Panc1 (cell line): ENCODE results near the gene NEU1. TPM values are rescaled to one million over a fixed set of nuclear protein-coding genes. Genes with fewer than 3 reads are reported as not detected.

ENCODE experiments used
- ATAC-seq: fragments of 200-7000 bp; cut with Tn5 transposase; 2 replicates; pipeline ENCODE4 v1.9.1; 2020; ENCODE audit warnings: mild to moderate bottlenecking, moderate library complexity
- BruUV-seq: library from RNA; stranded (reverse); fragments of 400-500 nt; replicated peaks from 2 replicates; lab custom pipeline; 2021; lab: Mats Ljungman, UMichigan
- CTCF ChIA-PET: fragments of 300-600 bp; sonication (Branson Sonifier 250); formaldehyde crosslinking; loops from one replicate; lab custom pipeline; 2022; ENCODE audit warnings: antibody characterized with exemption; lab: Charles Lee
- POLR2A ChIA-PET: fragments of 300-600 bp; sonication (Branson Sonifier 250); formaldehyde crosslinking; loops from one replicate; lab custom pipeline; 2022; ENCODE audit warnings: antibody characterized with exemption; lab: Charles Lee
- DNase-seq: peaks from one replicate; pipeline ENCODE4 v3.0.0-alpha.2; 2010; ENCODE audit warnings: low read depth, low spot score
- H3K27ac ChIP-seq: 2 replicates; pipeline ENCODE4 v1.5.1; 2011; ENCODE audit warnings: mild to moderate bottlenecking, low read length, inconsistent platforms
- H3K27me3 ChIP-seq: fragments of 200-500 bp; sonication (Bioruptor generic); 2 replicates; pipeline ENCODE4 v1.6.0; 2014; ENCODE audit warnings: low read length, inconsistent platforms; ENCODE audit not compliant: control insufficient read depth, insufficient read depth
- H3K36me3 ChIP-seq: fragments of 200-500 bp; sonication (Bioruptor generic); 2 replicates; pipeline ENCODE4 v1.5.1; 2014; ENCODE audit warnings: inconsistent platforms, mild to moderate bottlenecking, low read length, moderate library complexity; ENCODE audit not compliant: control insufficient read depth, insufficient read depth
- H3K4me1 ChIP-seq: 2 replicates; pipeline ENCODE4 v1.5.1; 2011; ENCODE audit warnings: inconsistent platforms, mild to moderate bottlenecking, low read length, moderate library complexity; ENCODE audit not compliant: control insufficient read depth, insufficient read depth
- H3K4me3 ChIP-seq, 2 experiments: 2 replicates each; pipeline ENCODE4 v1.5.1; 2011 to 2012; ENCODE audit warnings: low read depth in 2 of 2, low read length in 2 of 2, mild to moderate bottlenecking in 2 of 2, inconsistent platforms in 1 of 2, moderate library complexity in 1 of 2
- H3K9me3 ChIP-seq: fragments of 200-500 bp; sonication (Bioruptor generic); 2 replicates; pipeline ENCODE4 v1.5.1; 2014; ENCODE audit warnings: low read depth, mild to moderate bottlenecking, inconsistent platforms, low read length, moderate library complexity; ENCODE audit not compliant: control insufficient read depth, insufficient read depth
- POLR2AphosphoS5 ChIP-seq: IDR thresholded peaks from 2 replicates; pipeline ENCODE4 v1.6.1; 2012; ENCODE audit warnings: mild to moderate bottlenecking, low read depth, low read length, moderate library complexity
- SIN3A ChIP-seq: IDR thresholded peaks from 2 replicates; pipeline ENCODE4 v1.6.1; 2012; ENCODE audit warnings: low read depth, mild to moderate bottlenecking, low read length, moderate library complexity, borderline replicate concordance; ENCODE audit not compliant: insufficient read depth
- TCF7L2 ChIP-seq: IDR thresholded peaks from 2 replicates; pipeline ENCODE4 v1.6.1; 2011; ENCODE audit warnings: mild to moderate bottlenecking, low read depth, low read length, inconsistent platforms
- in situ Hi-C: cut with HindIII; loops from 2 replicates; pipeline ENCODE4 v1.10.0; 2016; ENCODE audit warnings: low sequenced_read_pairs, low pct_unique_long_range_greater_than_20kb
- intact Hi-C: fragments of 100-400 bp; cut with micrococcal nuclease; formaldehyde crosslinking; loops from one replicate; pipeline ENCODE4 v1.10.0; 2022; ENCODE audit not compliant: unreplicated experiment
- total RNA-seq: library from RNA; stranded (reverse); gene quantifications from one replicate; pipeline ENCODE4 v1.2.1, GENCODE V29; 2021; ENCODE audit not compliant: unreplicated experiment
- TF ChIP-seq, protein P1 (sequence below): fragments of 450-650 bp; IDR thresholded peaks from 2 replicates; pipeline ENCODE4 v1.5.1; 2017; ENCODE audit warnings: mild to moderate bottlenecking
- TF ChIP-seq, protein P2 (sequence below), 2 experiments: IDR thresholded peaks; 2 replicates each; pipeline ENCODE4 v1.6.1; 2011 to 2012; ENCODE audit warnings: low read depth in 2 of 2, control low read depth in 1 of 2, low read length in 1 of 2, mild to moderate bottlenecking in 1 of 2, moderate library complexity in 1 of 2; ENCODE audit not compliant: insufficient read depth in 1 of 2

The NEU1 gene
- total RNA-seq, 1 experiment from 2014 or later, result 111 TPM

DNA sequence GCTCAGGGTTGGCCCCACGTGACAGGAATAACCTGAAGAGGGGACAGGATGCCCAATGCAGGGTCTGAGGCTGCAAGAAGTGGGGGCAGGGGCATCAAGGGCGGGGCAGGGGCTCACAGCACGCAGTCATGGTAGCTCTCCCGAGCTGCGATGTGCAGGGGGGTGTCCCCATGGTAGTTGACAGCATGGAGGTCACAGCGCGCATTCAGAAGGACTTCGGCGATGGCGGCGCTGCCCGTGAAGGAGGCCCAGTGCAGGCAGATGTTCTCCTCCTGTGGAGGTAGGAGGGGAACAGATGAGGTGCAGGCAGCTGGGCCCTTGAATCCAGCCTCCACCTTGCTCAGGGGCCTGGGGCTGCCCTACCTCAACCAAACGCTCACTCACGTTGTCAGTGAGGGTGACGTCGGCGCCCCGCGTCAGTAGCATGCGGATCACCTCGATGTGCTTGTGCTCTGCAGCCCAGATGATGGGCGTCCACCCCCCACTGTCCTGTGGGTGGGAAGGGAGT is 22.0 kb upstream of the NEU1 start:
- CTCF ChIA-PET, result no interaction called here
- no peaks in the 10 kb centered on the region for H3K4me1 ChIP-seq
- in situ Hi-C loops (no loop called here), intact Hi-C loops (no loop called here)
- no peak overlapping the region for H3K4me3 ChIP-seq
- no peaks in the 10 kb centered on the region for H3K9me3 ChIP-seq
- TF ChIP-seq, protein P1, sequence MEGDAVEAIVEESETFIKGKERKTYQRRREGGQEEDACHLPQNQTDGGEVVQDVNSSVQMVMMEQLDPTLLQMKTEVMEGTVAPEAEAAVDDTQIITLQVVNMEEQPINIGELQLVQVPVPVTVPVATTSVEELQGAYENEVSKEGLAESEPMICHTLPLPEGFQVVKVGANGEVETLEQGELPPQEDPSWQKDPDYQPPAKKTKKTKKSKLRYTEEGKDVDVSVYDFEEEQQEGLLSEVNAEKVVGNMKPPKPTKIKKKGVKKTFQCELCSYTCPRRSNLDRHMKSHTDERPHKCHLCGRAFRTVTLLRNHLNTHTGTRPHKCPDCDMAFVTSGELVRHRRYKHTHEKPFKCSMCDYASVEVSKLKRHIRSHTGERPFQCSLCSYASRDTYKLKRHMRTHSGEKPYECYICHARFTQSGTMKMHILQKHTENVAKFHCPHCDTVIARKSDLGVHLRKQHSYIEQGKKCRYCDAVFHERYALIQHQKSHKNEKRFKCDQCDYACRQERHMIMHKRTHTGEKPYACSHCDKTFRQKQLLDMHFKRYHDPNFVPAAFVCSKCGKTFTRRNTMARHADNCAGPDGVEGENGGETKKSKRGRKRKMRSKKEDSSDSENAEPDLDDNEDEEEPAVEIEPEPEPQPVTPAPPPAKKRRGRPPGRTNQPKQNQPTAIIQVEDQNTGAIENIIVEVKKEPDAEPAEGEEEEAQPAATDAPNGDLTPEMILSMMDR, result no peak
- no peak for TF ChIP-seq POLR2AphosphoS5
- TF ChIP-seq SIN3A, result no peak
- TF ChIP-seq, protein P2, sequence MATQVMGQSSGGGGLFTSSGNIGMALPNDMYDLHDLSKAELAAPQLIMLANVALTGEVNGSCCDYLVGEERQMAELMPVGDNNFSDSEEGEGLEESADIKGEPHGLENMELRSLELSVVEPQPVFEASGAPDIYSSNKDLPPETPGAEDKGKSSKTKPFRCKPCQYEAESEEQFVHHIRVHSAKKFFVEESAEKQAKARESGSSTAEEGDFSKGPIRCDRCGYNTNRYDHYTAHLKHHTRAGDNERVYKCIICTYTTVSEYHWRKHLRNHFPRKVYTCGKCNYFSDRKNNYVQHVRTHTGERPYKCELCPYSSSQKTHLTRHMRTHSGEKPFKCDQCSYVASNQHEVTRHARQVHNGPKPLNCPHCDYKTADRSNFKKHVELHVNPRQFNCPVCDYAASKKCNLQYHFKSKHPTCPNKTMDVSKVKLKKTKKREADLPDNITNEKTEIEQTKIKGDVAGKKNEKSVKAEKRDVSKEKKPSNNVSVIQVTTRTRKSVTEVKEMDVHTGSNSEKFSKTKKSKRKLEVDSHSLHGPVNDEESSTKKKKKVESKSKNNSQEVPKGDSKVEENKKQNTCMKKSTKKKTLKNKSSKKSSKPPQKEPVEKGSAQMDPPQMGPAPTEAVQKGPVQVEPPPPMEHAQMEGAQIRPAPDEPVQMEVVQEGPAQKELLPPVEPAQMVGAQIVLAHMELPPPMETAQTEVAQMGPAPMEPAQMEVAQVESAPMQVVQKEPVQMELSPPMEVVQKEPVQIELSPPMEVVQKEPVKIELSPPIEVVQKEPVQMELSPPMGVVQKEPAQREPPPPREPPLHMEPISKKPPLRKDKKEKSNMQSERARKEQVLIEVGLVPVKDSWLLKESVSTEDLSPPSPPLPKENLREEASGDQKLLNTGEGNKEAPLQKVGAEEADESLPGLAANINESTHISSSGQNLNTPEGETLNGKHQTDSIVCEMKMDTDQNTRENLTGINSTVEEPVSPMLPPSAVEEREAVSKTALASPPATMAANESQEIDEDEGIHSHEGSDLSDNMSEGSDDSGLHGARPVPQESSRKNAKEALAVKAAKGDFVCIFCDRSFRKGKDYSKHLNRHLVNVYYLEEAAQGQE (IDR thresholded peaks at IDR 0.05; ENCODE audit: insufficient read depth in 1 of 2, low read depth in 2 of 2, low read length in 1 of 2), result no peak
- TF ChIP-seq TCF7L2, result no peak
- H3K36me3 ChIP-seq, result no peaks in the 10 kb centered on the region; the same call in 1 of the 2 replicates
- H3K27ac ChIP-seq, result no peak overlapping the region
- no peaks in the 10 kb centered on the region for H3K27me3 ChIP-seq
- no TSS peak for BruUV-seq
- POLR2A ChIA-PET, result no interaction called here
- no peak for ATAC-seq
- DNase-seq, result no peak

DNA sequence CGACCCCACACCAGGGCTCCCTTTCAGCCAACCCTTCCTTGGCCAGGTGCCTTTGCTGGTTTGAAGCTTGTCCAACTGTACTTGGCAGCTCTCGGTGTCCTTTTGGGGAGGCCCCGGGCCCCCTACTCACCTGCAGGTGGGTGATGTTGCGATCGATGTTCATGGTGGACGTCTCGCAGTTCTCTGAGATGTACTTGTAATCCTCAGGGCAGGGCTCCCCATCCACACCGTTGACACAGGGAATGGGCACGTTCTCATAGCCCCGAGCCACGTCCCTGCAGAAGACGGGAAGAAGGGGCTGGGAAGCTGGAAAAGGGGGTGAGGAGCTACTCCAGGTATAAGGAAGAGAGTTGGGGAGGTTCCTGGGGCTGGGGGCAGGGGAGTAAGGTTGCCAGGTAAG is 21.1 kb upstream of the NEU1 start:
- ATAC-seq, result no peak
- Histone ChIP-seq H3K9me3 (no peaks in the 10 kb centered on the region), H3K27ac (no peak overlapping the region), H3K4me1 (no peaks in the 10 kb centered on the region), H3K27me3 (no peaks in the 10 kb centered on the region), H3K36me3 (no peaks in the 10 kb centered on the region; the same call in 1 of the 2 replicates), H3K4me3 (no peak overlapping the region)
- intact Hi-C loops (no loop called here), in situ Hi-C loops (no loop called here)
- no peak for TF ChIP-seq POLR2AphosphoS5
- DNase-seq, result no peak
- ChIA-PET POLR2A (no interaction called here), CTCF (no interaction called here)
- BruUV-seq, result no TSS peak

DNA sequence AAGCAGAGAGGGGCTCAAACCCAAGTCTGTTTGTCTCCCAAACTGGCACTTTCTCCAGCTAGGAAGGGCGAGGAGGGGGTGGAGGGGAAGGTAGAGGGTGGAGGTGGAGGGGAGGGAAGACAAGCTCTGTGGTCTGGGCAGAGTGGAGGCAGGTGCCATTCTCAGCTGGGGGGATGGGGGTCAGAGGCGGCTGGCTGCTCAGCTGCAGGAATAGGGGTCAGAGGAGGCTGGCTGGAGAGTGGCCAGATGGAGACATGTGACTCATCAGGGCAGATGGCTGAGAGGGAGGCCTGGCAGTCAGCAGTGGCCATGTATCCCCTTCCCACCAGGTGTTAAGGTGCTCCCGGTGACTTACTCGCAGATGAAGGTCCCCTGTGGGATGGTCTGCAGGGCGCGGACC is 19.7 kb upstream of the NEU1 start:
- H3K9me3 ChIP-seq, result no peaks in the 10 kb centered on the region
- BruUV-seq, result no TSS peak
- ATAC-seq (no peak), DNase-seq (no peak)
- TF ChIP-seq, protein P1, result no peak
- no peak for TF ChIP-seq TCF7L2
- TF ChIP-seq SIN3A, result no peak
- no peak for TF ChIP-seq POLR2AphosphoS5
- TF ChIP-seq, protein P2 (IDR thresholded peaks at IDR 0.05; ENCODE audit: insufficient read depth in 1 of 2, low read depth in 2 of 2, low read length in 1 of 2), result no peak
- POLR2A ChIA-PET, result no interaction called here
- H3K27ac ChIP-seq, result no peak overlapping the region
- H3K4me1 ChIP-seq, result peaks cover 11% of the 10 kb centered on the region; the same call in 1 of the 2 replicates
- in situ Hi-C loops, result no loop called here
- H3K4me3 ChIP-seq, result no peak overlapping the region
- no peaks in the 10 kb centered on the region for H3K36me3 ChIP-seq
- H3K27me3 ChIP-seq, result no peaks in the 10 kb centered on the region
- CTCF ChIA-PET, result no interaction called here
- intact Hi-C loops, result no loop called here
